GM12875 (cell line): ENCODE results near the gene PEDS1.

Experiments used
- H3K4me3 ChIP-seq: one replicate; pipeline ENCODE4 v1.5.1; 2011; ENCODE audit warnings: low read depth, low read length, control low read depth
- CTCF ChIP-seq: IDR thresholded peaks from 2 replicates; pipeline ENCODE4 v1.5.1; 2011; ENCODE audit warnings: low read depth, mild to moderate bottlenecking, control low read depth, inconsistent platforms, low read length, moderate library complexity, borderline replicate concordance; ENCODE audit not compliant: insufficient read depth

PEDS1 gene

GRCh38 chr20:50113420-50114224 lies 39.9 kb downstream of the PEDS1 start:
- H3K4me3 ChIP-seq, result peak overlapping the region; percentile 68
- no peak for TF ChIP-seq CTCF

DNA sequence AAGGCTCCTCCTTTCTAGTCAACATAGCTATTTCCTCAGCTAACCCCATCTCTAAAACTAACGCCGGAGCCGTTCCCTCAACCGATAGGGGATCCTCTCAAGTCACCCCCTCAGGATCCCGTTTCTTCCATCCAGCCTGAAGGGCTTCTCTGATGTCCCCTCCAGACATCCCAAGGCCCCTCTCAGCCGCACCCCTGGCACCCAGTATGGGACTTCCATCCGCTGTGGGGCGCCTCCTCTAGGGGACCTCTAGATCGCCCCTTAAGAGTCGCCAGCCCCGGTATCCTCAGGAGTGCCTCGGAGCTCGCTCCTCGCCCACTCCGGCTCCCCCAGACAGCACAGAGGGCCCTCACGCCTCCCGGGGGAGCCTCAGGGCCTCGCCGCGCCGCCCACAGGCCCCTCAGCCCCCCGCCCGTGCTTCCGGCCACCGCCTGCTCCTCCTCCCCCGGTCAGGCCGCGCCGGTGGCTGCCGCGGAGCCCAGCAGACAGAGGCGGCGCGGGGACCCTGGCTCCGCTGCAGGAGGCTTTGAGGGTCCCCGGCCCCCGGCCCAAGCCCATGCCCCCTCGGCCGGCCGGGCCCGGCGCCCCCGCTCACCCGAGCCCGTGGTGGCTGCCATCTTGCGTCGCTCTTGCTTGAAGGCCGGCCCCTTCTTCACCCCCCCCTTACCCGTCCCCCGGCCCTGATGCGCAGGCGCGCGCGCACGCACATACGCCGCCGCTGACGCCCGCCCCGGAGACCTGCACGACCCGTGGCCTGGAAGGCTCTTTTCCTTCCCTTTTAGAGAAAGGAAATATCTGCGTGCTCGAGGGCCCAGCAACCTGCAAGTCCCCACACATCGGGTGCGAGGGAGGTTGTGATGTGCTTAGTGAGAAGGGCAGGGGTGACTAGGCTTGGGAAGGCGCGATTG lies 40.8 kb downstream of the PEDS1 start, which contains the start of gene UBE2V1:
UBE2V1 (minus strand) TSS at position 639 of the 908 bp plus-strand sequence; CDS start at position 617, 22 bp downstream.
- peak; percentile 50; the same call in 1 of the 2 replicates for TF ChIP-seq CTCF
- H3K4me3 ChIP-seq, result peak within 1 kb of the TSS; percentile 68

GRCh38 chr20:50111829-50112495 lies 41.6 kb downstream of the PEDS1 start:
- peak overlapping the region; percentile 68 for H3K4me3 ChIP-seq
- TF ChIP-seq CTCF, result no peak

- TF ChIP-seq CTCF, result no peak
- peak overlapping the region; percentile 68 for H3K4me3 ChIP-seq
Measured at GRCh38 chr20:50111120-50111828, 42.2 kb downstream of the PEDS1 start.

GRCh38 chr20:50110141-50111047 lies 43.1 kb downstream of the PEDS1 start:
- H3K4me3 ChIP-seq, result peak overlapping the region; percentile 0
- TF ChIP-seq CTCF, result no peak
